ENCODE data around the gene FGFR3. TPM values are rescaled to one million over a fixed set of nuclear protein-coding genes. Genes with fewer than 3 reads are reported as not detected.

FGFR3 gene
- total and polyA plus RNA-seq, 10 of the 15 experiments (the other 5 are each of a cell fraction or from before 2014, with no cell fraction given) = 0.05 to 0.33 (median 0.18) TPM; not detected in 6

GRCh38 chr4:1743551-1743950, 49.5 kb upstream of the FGFR3 start:
- Histone ChIP-seq H3K27me3 (replicated peaks in 1 of 2; ENCODE audit: control insufficient read depth in 2 of 2, insufficient read depth in 2 of 2, low read length in 1 of 2) (no peaks in the 10 kb centered on the region), H3K36me3 (ENCODE audit: control insufficient read depth in 2 of 2, insufficient read depth in 2 of 2, low read length in 1 of 2) (peaks cover 21 to 36% of the 10 kb centered on the region in 2 experiments; a peak in 3 of 4 replicates), H3K4me2 (ENCODE audit: control insufficient read depth, insufficient read depth) (no peak overlapping the region), H3K9me3 (replicated peaks; ENCODE audit: control insufficient read depth, insufficient read depth, low read length) (peaks cover under 1% of the 10 kb centered on the region; the same call in 2 of the 3 replicates), H3K9ac (ENCODE audit: control insufficient read depth, insufficient read depth, low read length) (no peak overlapping the region), H4K20me1 (ENCODE audit: control insufficient read depth, insufficient read depth) (no peaks in the 10 kb centered on the region), H3K4me1 (ENCODE audit: control insufficient read depth, insufficient read depth, low read length) (no peaks in the 10 kb centered on the region), H3K4me3 (no peak overlapping the region), H3K79me2 (ENCODE audit: control insufficient read depth, insufficient read depth, low read length) (no peaks in the 10 kb centered on the region), H3K27ac (ENCODE audit: control insufficient read depth, insufficient read depth) (no peak overlapping the region), H2AFZ (ENCODE audit: control insufficient read depth, low read depth, low read length) (no peak overlapping the region)
- RAD21 ChIA-PET (ENCODE audit: unreplicated experiment) = no interaction called here
- DNase-seq (ENCODE audit: low read depth, low spot score) = no peak
- SMC1A ChIA-PET (ENCODE audit: uncharacterized antibody, unreplicated experiment) = no interaction called here
- FAIRE-seq = no peak
- 94% methylated on average over 12 of the region's 12 CpGs for WGBS (ENCODE audit: insufficient coverage, insufficient replicate concordance, low lambda C conversion rate, missing lambda C conversion rate)
- CTCF ChIA-PET = interaction anchor here (1.3 kb wide), 1 partner anchor 50 kb away, joined by 8 read pairs; no protein-coding TSS in a partner anchor
- TSS peak; percentile 18 for BruUV-seq (replicated peaks)
- TF ChIP-seq NR2C1 (IDR thresholded peaks at IDR 0.05) = no peak
- no peak for TF ChIP-seq CREM (IDR thresholded peaks at IDR 0.05; ENCODE audit: low read depth)
- TF ChIP-seq PAX5 (IDR thresholded peaks at IDR 0.05; ENCODE audit: borderline replicate concordance, low read depth, low read length) = no peak
- no peak for TF ChIP-seq PKNOX1 (IDR thresholded peaks at IDR 0.05)
- no peak for TF ChIP-seq ZBTB40 (IDR thresholded peaks at IDR 0.05; ENCODE audit: borderline replicate concordance)
- no peak for TF ChIP-seq BMI1 (IDR thresholded peaks at IDR 0.05; ENCODE audit: borderline replicate concordance)
- TF ChIP-seq SREBF2 (IDR thresholded peaks at IDR 0.05; ENCODE audit: low read length) = no peak
- intact Hi-C loops (cut with micrococcal nuclease; ENCODE audit: unreplicated experiment) (no loop called here), in situ Hi-C loops (cut with MboI) (loop anchor here (5.0 kb wide), 2 partner anchors 74 to 164 kb away; no protein-coding TSS in a partner anchor)
- POLR2A ChIA-PET = no interaction called here
- no peak for ATAC-seq
